K562 (cell line): ENCODE data around the gene KDM2A. TPM values are rescaled to one million over a fixed set of nuclear protein-coding genes. Genes with fewer than 3 reads are reported as not detected.

Experiments used
- ATAC-seq: fragments of 200-7000 bp; cut with Tn5 transposase; 3 replicates; pipeline ENCODE4 v1.9.1; 2020; ENCODE audit warnings: moderate library complexity
- BruUV-seq: library from RNA; stranded (reverse); fragments of 400-500 nt; replicated peaks from 2 replicates; lab custom pipeline; 2021; lab: Mats Ljungman, UMichigan
- CTCF ChIA-PET: fragments of 300-600 bp; formaldehyde crosslinking; extraction: SDS; loops from one replicate; lab custom pipeline; 2021; ENCODE audit warnings: low intra/inter-chr PET ratio; lab: Yijun Ruan, JAX
- POLR2A ChIA-PET: fragments of 300-600, 350-650 bp; sonication (Branson Sonifier 250); formaldehyde crosslinking; extraction: SDS; loops from one replicate; lab custom pipeline; 2021; ENCODE audit warnings: antibody characterized with exemption, inconsistent platforms; lab: Yijun Ruan, JAX
- DNase-seq, 4 experiments: peaks; one replicate each; pipeline versions ENCODE4 v3.0.0 to v3.0.0-alpha.2; 2011 to 2018; ENCODE audit warnings: low spot score in 3 of 4, mixed read lengths in 3 of 4; ENCODE audit errors: extremely low read depth in 1 of 4
- FAIRE-seq: peaks from 2 replicates; lab custom pipeline; 2011; peaks lifted over from hg19 to GRCh38; lab: Jason Lieb, UNC
- H2AFZ ChIP-seq: 2 replicates; pipeline ENCODE4 v1.6.0; 2011; ENCODE audit warnings: low read depth, low read length, control low read depth, inconsistent platforms
- H3K27ac ChIP-seq: fragments of 200-600 bp; 3 replicates; pipeline ENCODE4 v1.8.0; 2011; ENCODE audit warnings: low read depth, mild to moderate bottlenecking, control low read depth, inconsistent platforms, low read length, moderate library complexity, mixed read lengths; ENCODE audit errors: extremely low read depth
- H3K27me3 ChIP-seq, 2 experiments: fragments of 300-600 bp in 1 of 2; 2 replicates in 1 of 2; 3 replicates in 1 of 2; pipeline versions ENCODE4 v1.6.0 to v1.8.0; 2011; ENCODE audit warnings: inconsistent platforms in 2 of 2, low read length in 2 of 2, mild to moderate bottlenecking in 1 of 2, mixed read lengths in 1 of 2, moderate library complexity in 1 of 2; ENCODE audit not compliant: control insufficient read depth in 2 of 2, insufficient read depth in 2 of 2
- H3K36me3 ChIP-seq: fragments of 300-600 bp; 3 replicates; pipeline ENCODE4 v1.8.0; 2011; ENCODE audit warnings: mild to moderate bottlenecking, low read length, inconsistent platforms; ENCODE audit not compliant: control insufficient read depth, insufficient read depth
- H3K4me1 ChIP-seq, 2 experiments: fragments of 200-600 bp in 1 of 2; replicated peaks in 1 of 2; 2 replicates in 1 of 2; 3 replicates in 1 of 2; pipeline versions ENCODE4 v1.5.1 to v1.8.0; 2011; ENCODE audit warnings: inconsistent platforms in 2 of 2, low read length in 2 of 2, mild to moderate bottlenecking in 1 of 2, mixed read lengths in 1 of 2, moderate library complexity in 1 of 2; ENCODE audit not compliant: control insufficient read depth in 2 of 2, insufficient read depth in 2 of 2
- H3K4me2 ChIP-seq: 2 replicates; pipeline ENCODE4 v1.6.1; 2011; ENCODE audit warnings: low read length, control low read depth, inconsistent platforms, mixed read lengths; ENCODE audit not compliant: insufficient read depth
- H3K4me3 ChIP-seq: fragments of 200-600 bp; sonication (generic), shearing (Covaris generic); 2 replicates; pipeline ENCODE4 v1.5.1; 2016; ENCODE audit warnings: control low read depth, inconsistent platforms
- H3K79me2 ChIP-seq: fragments of 200-600 bp; 3 replicates; pipeline ENCODE4 v1.8.0; 2011; ENCODE audit warnings: low read length, inconsistent platforms; ENCODE audit not compliant: control insufficient read depth, insufficient read depth
- H3K9ac ChIP-seq, 2 experiments: 2 replicates each; pipeline versions ENCODE4 v1.6.0 to v1.6.1; 2011; ENCODE audit warnings: low read depth in 2 of 2, low read length in 2 of 2, control low read depth in 1 of 2, inconsistent platforms in 1 of 2, mild to moderate bottlenecking in 1 of 2, mixed read lengths in 1 of 2; ENCODE audit not compliant: insufficient read depth in 1 of 2
- H3K9me1 ChIP-seq: one replicate; pipeline ENCODE4 v1.6.0; 2011; ENCODE audit warnings: inconsistent platforms, mild to moderate bottlenecking, low read length, moderate library complexity; ENCODE audit not compliant: control insufficient read depth, insufficient read depth
- H3K9me3 ChIP-seq: replicated peaks from 2 replicates; pipeline ENCODE4 v1.5.1; 2011; ENCODE audit warnings: low read depth, low read length, inconsistent platforms; ENCODE audit not compliant: control insufficient read depth, insufficient read depth
- H4K20me1 ChIP-seq: replicated peaks from 2 replicates; pipeline ENCODE4 v1.6.1; 2011; ENCODE audit warnings: low read length, inconsistent platforms, mixed read lengths; ENCODE audit not compliant: control insufficient read depth, insufficient read depth
- DNMT1 ChIP-seq: fragments of 450-650 bp; IDR thresholded peaks from 2 replicates; pipeline ENCODE4 v1.6.1; 2016; ENCODE audit warnings: antibody characterized with exemption, mild to moderate bottlenecking
- FOS ChIP-seq: IDR thresholded peaks from 3 replicates; pipeline ENCODE4 v1.6.1; 2011; ENCODE audit not compliant: insufficient read length; ENCODE audit errors: extremely low read depth
- GTF2A2 ChIP-seq: IDR thresholded peaks from 2 replicates; pipeline ENCODE4 v1.6.1; 2016; ENCODE audit warnings: mild to moderate bottlenecking, missing genetic modification characterization, missing compliant biosample characterization
- POLR2G ChIP-seq: fragments of 200-400 bp; formaldehyde crosslinking; IDR thresholded peaks from 2 replicates; pipeline ENCODE4 v1.6.1; 2017; ENCODE audit warnings: low read depth, mild to moderate bottlenecking, antibody characterized with exemption, low read length, moderate library complexity
- PTTG1 ChIP-seq: fragments of 450-650 bp; IDR thresholded peaks from 2 replicates; pipeline ENCODE4 v1.6.1; 2016; ENCODE audit warnings: low read depth, mild to moderate bottlenecking, missing genetic modification characterization, missing compliant biosample characterization
- PURB ChIP-seq: sonication (generic); formaldehyde crosslinking; IDR thresholded peaks from 2 replicates; pipeline ENCODE4 v1.9.0; 2021; ENCODE audit warnings: low read depth, mild to moderate bottlenecking, missing genetic modification reagents
- RBFOX2 ChIP-seq: fragments of 200-400 bp; formaldehyde crosslinking; IDR thresholded peaks from 2 replicates; pipeline ENCODE4 v1.6.1; 2017; ENCODE audit warnings: low read depth, mild to moderate bottlenecking, low read length, moderate library complexity
- SFPQ ChIP-seq: fragments of 200-400 bp; formaldehyde crosslinking; IDR thresholded peaks from 2 replicates; pipeline ENCODE4 v1.6.1; 2017; ENCODE audit warnings: mild to moderate bottlenecking, low read depth, low read length, moderate library complexity
- SIRT6 ChIP-seq: IDR thresholded peaks from one replicate; pipeline ENCODE4 v1.6.1; 2012; ENCODE audit warnings: low read depth, mild to moderate bottlenecking, control low read depth, inconsistent platforms, low read length, moderate library complexity
- SUPT5H ChIP-seq: fragments of 450-650 bp; IDR thresholded peaks from 2 replicates; pipeline ENCODE4 v1.6.1; 2016
- ZNF280A ChIP-seq: fragments of 450-650 bp; IDR thresholded peaks from 2 replicates; pipeline ENCODE4 v1.6.1; 2018; ENCODE audit warnings: mild to moderate bottlenecking, low read depth; ENCODE audit not compliant: partially characterized antibody
- ZNF77 ChIP-seq: fragments of 250-450 bp; sonication (Bioruptor Pico); IDR thresholded peaks from 2 replicates; pipeline ENCODE4 v1.5.0; 2020
- WGBS: fragments of 100-300 bp; shearing (Covaris generic); methylation state at CpG from one replicate; pipeline ENCODE4 v1.1.6; 2016; ENCODE audit warnings: low coverage, mixed read lengths; ENCODE audit not compliant: insufficient coverage; ENCODE audit errors: missing lambda C conversion rate; 5-methylcytosine and 5-hydroxymethylcytosine counted together
- in situ Hi-C: fragments of 300-500 bp; cut with MboI; formaldehyde crosslinking; loops from 4 replicates; pipeline ENCODE4 v1.15.0; 2018; ENCODE audit warnings: inconsistent platforms, mixed read lengths
- intact Hi-C: fragments of 100-400 bp; cut with micrococcal nuclease; formaldehyde crosslinking; loops from 2 replicates; pipeline ENCODE4 v1.14.2; 2022
- polyA plus RNA-seq, 8 experiments: library from polyadenylated mRNA; depleted of rRNA in 4 of 8; stranded (reverse) in 5 of 8; unstranded in 3 of 8; fragments of >200 nt; fragmentation: Nextera tagmentation in 2 of 8; fragmentation: Illumina TruSeq in 1 of 8; extraction: Ambion mirVana in 2 of 8; extraction: Trizol in 1 of 8; gene quantifications; 2 replicates each; pipeline versions ENCODE4 v1.2.1 to v1.2.3, GENCODE V29; 2011 to 2014; ENCODE audit warnings: inconsistent platforms in 1 of 8, missing spikeins in 1 of 8
- total RNA-seq, 7 experiments: library from RNA; depleted of rRNA in 6 of 7; stranded (reverse); fragments of >200 nt in 6 of 7; fragmentation: Illumina TruSeq in 2 of 7; extraction: Trizol in 2 of 7; gene quantifications; 2 replicates each; pipeline versions ENCODE4 v1.2.1 to v1.2.3, GENCODE V29; 2011 to 2021; ENCODE audit warnings: low replicate concordance in 1 of 7

The KDM2A gene
- total and polyA plus RNA-seq, 9 of the 15 experiments (the other 6 are each of a cell fraction or from before 2014, with no cell fraction given) = 5.0 to 39.3 (median 21.3) TPM

- H3K4me2 ChIP-seq = no peak overlapping the region
- no peak for FAIRE-seq
- no peaks in the 10 kb centered on the region for H3K9me3 ChIP-seq
- peaks cover 7% of the 10 kb centered on the region for H3K9me1 ChIP-seq
- H3K4me1 ChIP-seq = peaks cover 34 to 73% of the 10 kb centered on the region in 2 experiments
- WGBS = 100% methylated on average over 12 of the region's 13 CpGs
- TF ChIP-seq PTTG1 (tag) (no peak), PURB (CRISPR knock-in tag) (no peak), SIRT6 (no peak), POLR2G (peak; percentile 27; the same call in 1 of the 2 replicates), ZNF280A (no peak), SUPT5H (no peak), FOS (no peak), DNMT1 (no peak), GTF2A2 (tag) (no peak), RBFOX2 (peak; percentile 49; the same call in 1 of the 2 replicates), ZNF77 (CRISPR knock-in tag) (no peak), SFPQ (no peak)
- peak overlapping the region in 1 of 2 experiments; percentile 77; a peak in 2 of 4 replicates for H3K9ac ChIP-seq
- CTCF ChIA-PET = no interaction called here
- intact Hi-C loops (no loop called here), in situ Hi-C loops (no loop called here)
- ATAC-seq = no peak
- H3K79me2 ChIP-seq = peaks cover 77% of the 10 kb centered on the region
- H3K27me3 ChIP-seq = no peaks in the 10 kb centered on the region
- peaks cover 20% of the 10 kb centered on the region; the same call in 1 of the 2 replicates for H4K20me1 ChIP-seq
- BruUV-seq = no TSS peak
- no peak for DNase-seq
- POLR2A ChIA-PET = interaction anchor here (0.6 to 1.6 kb wide), 4 partner anchors 14 to 246 kb away, joined by 3 to 4 read pairs (median 3); no protein-coding TSS in a partner anchor
- no peak overlapping the region for H3K27ac ChIP-seq
- no peak overlapping the region for H3K4me3 ChIP-seq
- H3K36me3 ChIP-seq = peaks cover 62% of the 10 kb centered on the region; the same call in 2 of the 3 replicates
- H2AFZ ChIP-seq = no peak overlapping the region
These were observed 149.9 kb downstream of the KDM2A start for GRCh38 chr11:67268962-67269268.
